A549 (cell line): Measurements from ENCODE around the gene GPD2. TPM values are rescaled to one million over a fixed set of nuclear protein-coding genes. Genes with fewer than 3 reads are reported as not detected.

Experiments used
- ATAC-seq, 2 experiments: fragments of 200-7000 bp in 1 of 2; fragments of >200 bp in 1 of 2; cut with Nextera tagmentation in 1 of 2; cut with Tn5 transposase in 1 of 2; 3 replicates each; pipeline versions ENCODE4 v1.8.0 to v1.9.1; 2018 to 2020; ENCODE audit warnings: mild to moderate bottlenecking in 1 of 2, moderate library complexity in 1 of 2
- CTCF ChIA-PET: fragments of 300-600 bp; sonication (Branson Sonifier 250); formaldehyde crosslinking; extraction: SDS; loops from one replicate; lab custom pipeline; 2021; ENCODE audit warnings: antibody characterized with exemption, inconsistent platforms; lab: Yijun Ruan, JAX
- POLR2A ChIA-PET: fragments of 350-600 bp; formaldehyde crosslinking; extraction: SDS; loops from one replicate; lab custom pipeline; 2021; ENCODE audit warnings: antibody characterized with exemption, inconsistent platforms; lab: Yijun Ruan, JAX
- DNase-seq, 2 experiments: peaks; one replicate each; pipeline versions ENCODE4 v3.0.0 to v3.0.0-alpha.2; 2011 to 2016; ENCODE audit warnings: low read depth in 1 of 2, low spot score in 1 of 2
- FAIRE-seq: peaks from 2 replicates; lab custom pipeline; 2011; peaks lifted over from hg19 to GRCh38; lab: Jason Lieb, UNC
- H3K27ac ChIP-seq, 2 experiments: fragments of >200 bp; sonication (Bioruptor Twin); formaldehyde crosslinking; 3 replicates each; pipeline ENCODE4 v1.5.1; 2016 to 2017
- H3K4me1 ChIP-seq: fragments of >200 bp; sonication (Bioruptor Twin); formaldehyde crosslinking; 3 replicates; pipeline ENCODE4 v1.6.1; 2016
- H3K4me2 ChIP-seq: fragments of >200 bp; sonication (Bioruptor Twin); formaldehyde crosslinking; 3 replicates; pipeline ENCODE4 v1.6.1; 2016
- H3K4me3 ChIP-seq: fragments of >200 bp; sonication (Bioruptor Twin); formaldehyde crosslinking; 3 replicates; pipeline ENCODE4 v1.5.1; 2016
- H3K9me3 ChIP-seq: fragments of >200 bp; sonication (Bioruptor Twin); formaldehyde crosslinking; 3 replicates; pipeline ENCODE4 v1.6.1; 2016
- CBX2 ChIP-seq: fragments of 200-600 bp; sonication (generic); IDR thresholded peaks from 2 replicates; pipeline ENCODE4 v1.6.1; 2016; ENCODE audit warnings: low read depth, mild to moderate bottlenecking, borderline replicate concordance
- CHD4 ChIP-seq: fragments of 200-600 bp; sonication (generic); IDR thresholded peaks from 2 replicates; pipeline ENCODE4 v1.6.1; 2016; ENCODE audit warnings: antibody characterized with exemption, mild to moderate bottlenecking, borderline replicate concordance
- E2F6 ChIP-seq: IDR thresholded peaks from 2 replicates; pipeline ENCODE4 v1.6.1; 2012; ENCODE audit warnings: low read depth, borderline replicate concordance
- EP300 ChIP-seq, 2 experiments: fragments of >200 bp; sonication (Bioruptor Twin); formaldehyde crosslinking; IDR thresholded peaks; 2 replicates in 1 of 2; 3 replicates in 1 of 2; pipeline ENCODE4 v1.6.1; 2016 to 2017
- ESRRA ChIP-seq: fragments of 150-350 bp; IDR thresholded peaks from 2 replicates; pipeline ENCODE4 v1.6.1; 2014; ENCODE audit warnings: mild to moderate bottlenecking, low read length, borderline replicate concordance
- FOSB ChIP-seq: fragments of 250-450 bp; sonication (Bioruptor Pico); IDR thresholded peaks from 2 replicates; pipeline ENCODE4 v1.5.0; 2020; ENCODE audit warnings: mild to moderate bottlenecking, moderate library complexity
- FOSL2 ChIP-seq, 2 experiments: fragments of 450-650 bp in 1 of 2; fragments of >200 bp in 1 of 2; sonication (Bioruptor Twin) in 1 of 2; formaldehyde crosslinking; IDR thresholded peaks; 2 replicates each; pipeline versions ENCODE4 v1.5.0 to v1.6.1; 2016 to 2020; ENCODE audit warnings: mild to moderate bottlenecking in 1 of 2, moderate library complexity in 1 of 2
- GATA3 ChIP-seq: IDR thresholded peaks from 2 replicates; pipeline ENCODE4 v1.6.1; 2012; ENCODE audit warnings: borderline replicate concordance
- HDAC2 ChIP-seq: fragments of 200-600 bp; sonication (generic); IDR thresholded peaks from 2 replicates; pipeline ENCODE4 v1.6.1; 2016
- HES2 ChIP-seq: fragments of >200 bp; sonication (Bioruptor Twin); formaldehyde crosslinking; IDR thresholded peaks from 2 replicates; pipeline ENCODE4 v1.6.1; 2016
- HMGXB4 ChIP-seq: fragments of 250-450 bp; sonication (Bioruptor Pico); IDR thresholded peaks from 2 replicates; pipeline ENCODE4 v1.5.0; 2021; ENCODE audit warnings: mild to moderate bottlenecking, moderate library complexity, borderline replicate concordance
- HOXB13 ChIP-seq: fragments of 250-450 bp; sonication (Bioruptor Pico); IDR thresholded peaks from 2 replicates; pipeline ENCODE4 v1.5.0; 2020; ENCODE audit warnings: low read depth, mild to moderate bottlenecking, moderate library complexity
- KDM1A ChIP-seq: fragments of 200-600 bp; sonication (generic); IDR thresholded peaks from 2 replicates; pipeline ENCODE4 v1.6.1; 2016; ENCODE audit warnings: low read depth, mild to moderate bottlenecking
- MAX ChIP-seq: IDR thresholded peaks from 2 replicates; pipeline ENCODE4 v1.6.1; 2012
- NFE2L2 ChIP-seq: fragments of 150-350 bp; conservative IDR thresholded peaks from 2 replicates; pipeline ENCODE4 v1.6.1; 2014; ENCODE audit warnings: low read length
- PHF8 ChIP-seq: fragments of 200-600 bp; sonication (generic); IDR thresholded peaks from 2 replicates; pipeline ENCODE4 v1.6.1; 2016; ENCODE audit warnings: low read depth, mild to moderate bottlenecking, antibody characterized with exemption, moderate library complexity, borderline replicate concordance
- RCOR1 ChIP-seq: fragments of 150-350 bp; IDR thresholded peaks from 2 replicates; pipeline ENCODE4 v1.6.1; 2014; ENCODE audit warnings: antibody characterized with exemption, low read length, low read depth
- RFX5 ChIP-seq: fragments of 450-650 bp; IDR thresholded peaks from 2 replicates; pipeline ENCODE4 v1.7.1; 2014; ENCODE audit warnings: antibody characterized with exemption, mild to moderate bottlenecking, moderate library complexity
- RNF2 ChIP-seq: fragments of 200-600 bp; sonication (generic); IDR thresholded peaks from 2 replicates; pipeline ENCODE4 v1.6.1; 2016; ENCODE audit warnings: low read depth, mild to moderate bottlenecking, antibody characterized with exemption, moderate library complexity, borderline replicate concordance
- SMC3 ChIP-seq: fragments of >200 bp; sonication (Bioruptor Twin); formaldehyde crosslinking; IDR thresholded peaks from 3 replicates; pipeline ENCODE4 v1.6.1; 2018; ENCODE audit warnings: inconsistent platforms
- SREBF2 ChIP-seq: fragments of 450-650 bp; IDR thresholded peaks from 2 replicates; pipeline ENCODE4 v1.6.1; 2014; ENCODE audit warnings: mild to moderate bottlenecking, moderate library complexity
- TP53 ChIP-seq: fragments of 250-450 bp; sonication (Bioruptor Pico); IDR thresholded peaks from 2 replicates; pipeline ENCODE4 v1.5.0; 2021; ENCODE audit warnings: mild to moderate bottlenecking, moderate library complexity
- USF2 ChIP-seq: fragments of 450-650 bp; IDR thresholded peaks from 2 replicates; pipeline ENCODE4 v1.6.1; 2014; ENCODE audit warnings: antibody characterized with exemption
- ZFP36 ChIP-seq: fragments of 450-650 bp; IDR thresholded peaks from 2 replicates; pipeline ENCODE4 v1.6.1; 2014; ENCODE audit warnings: borderline replicate concordance; ENCODE audit not compliant: partially characterized antibody
- WGBS: methylation state at CpG from one replicate; pipeline ENCODE4 v1.1.6; 2017; ENCODE audit errors: missing lambda C conversion rate; 5-methylcytosine and 5-hydroxymethylcytosine counted together
- polyA plus RNA-seq, 4 experiments: library from polyadenylated mRNA; depleted of rRNA in 3 of 4; stranded (reverse); fragments of >200 nt; fragmentation: RNase III in 1 of 4; extraction: RNeasy Plus Mini Kit Qiagen cat#74134 plus additional on column Dnase treatment in 1 of 4; gene quantifications; 2 replicates in 3 of 4; 3 replicates in 1 of 4; pipeline ENCODE4 v1.2.3, GENCODE V29; 2011 to 2017

GPD2 gene
- polyA plus RNA-seq, 2 of the 4 experiments (the other 2 are of a cell fraction) = 26.6 to 39.6 TPM

- POLR2A ChIA-PET = no interaction called here
Measured at GRCh38 chr2:156472686-156473085, 36.5 kb downstream of the GPD2 start.

GRCh38 chr2:156473445-156473844 lies 37.3 kb downstream of the GPD2 start:
- no peak for DNase-seq
- Histone ChIP-seq H3K9me3 (no peaks in the 10 kb centered on the region), H3K4me3 (no peak overlapping the region), H3K4me1 (peaks cover 10% of the 10 kb centered on the region)
- TF ChIP-seq CHD4 = no peak
- no peak for TF ChIP-seq HDAC2
- no peak for TF ChIP-seq RNF2
- no peak for TF ChIP-seq HMGXB4 (CRISPR knock-in tag)
- no peak for TF ChIP-seq NFE2L2
- TF ChIP-seq TP53 (CRISPR knock-in tag) = no peak
- TF ChIP-seq USF2 = no peak
- no peak for TF ChIP-seq KDM1A
- no peak for TF ChIP-seq ZFP36
- no peak for TF ChIP-seq RCOR1
- TF ChIP-seq PHF8 = no peak
- no peak for TF ChIP-seq MAX
- TF ChIP-seq HES2 = no peak
- TF ChIP-seq, all 56 proteins: peak for 0
- Histone ChIP-seq H3K27ac (no peak overlapping the region), H3K4me2 (no peak overlapping the region)
- 80% methylated on average over 1 of the region's 1 CpG for WGBS
- FAIRE-seq (no peak), ATAC-seq (no peak)
- ChIA-PET CTCF (interaction anchor here (0.9 kb wide), 1 partner anchor 115 kb away, joined by 3 read pairs; no protein-coding TSS in a partner anchor), POLR2A (no interaction called here)

More at GRCh38 chr2:156472686-156473085, 36.5 kb downstream of the GPD2 start:
- FAIRE-seq = no peak
- H3K9me3 ChIP-seq = no peaks in the 10 kb centered on the region
- DNase-seq = no peak
- CTCF ChIA-PET = no interaction called here
- TF ChIP-seq GATA3 (no peak), HOXB13 (CRISPR knock-in tag) (no peak), ESRRA (no peak), EP300 (IDR thresholded peaks at IDR 0.05) (no peak), RFX5 (no peak), FOSB (CRISPR knock-in tag) (no peak), SMC3 (no peak), E2F6 (no peak), CBX2 (no peak), MAX (no peak), FOSL2 (IDR thresholded peaks at IDR 0.05) (no peak), FOSL2 (CRISPR knock-in tag; IDR thresholded peaks at IDR 0.05) (no peak), HMGXB4 (CRISPR knock-in tag) (no peak), SREBF2 (no peak)
- no peak for ATAC-seq
- no peak overlapping the region for H3K4me3 ChIP-seq
- no peak overlapping the region for H3K4me2 ChIP-seq
- peaks cover 13% of the 10 kb centered on the region for H3K4me1 ChIP-seq
- no peak overlapping the region for H3K27ac ChIP-seq
